Caco-2 (cell line): ENCODE data around the gene FAM107B. TPM values are rescaled to one million over a fixed set of nuclear protein-coding genes. Genes with fewer than 3 reads are reported as not detected.

ENCODE experiments used
- BruUV-seq: library from RNA; stranded (reverse); fragments of 400-500 nt; replicated peaks from 2 replicates; lab custom pipeline; 2021; lab: Mats Ljungman, UMichigan
- CTCF ChIA-PET: fragments of 300-600 bp; sonication (Branson Sonifier 250); formaldehyde crosslinking; loops from one replicate; lab custom pipeline; 2022; ENCODE audit warnings: antibody characterized with exemption; lab: Charles Lee
- POLR2A ChIA-PET: fragments of 300-600 bp; sonication (Branson Sonifier 250); formaldehyde crosslinking; loops from one replicate; lab custom pipeline; 2022; ENCODE audit warnings: antibody characterized with exemption; lab: Charles Lee
- DNase-seq, 2 experiments: peaks; one replicate each; pipeline versions ENCODE4 v3.0.0 to v3.0.0-alpha.2; 2020 to 2022
- H3K27me3 ChIP-seq: replicated peaks from 2 replicates; pipeline ENCODE4 v1.6.0; 2011; ENCODE audit warnings: low read length; ENCODE audit not compliant: control insufficient read depth, insufficient read depth
- H3K36me3 ChIP-seq: 2 replicates; pipeline ENCODE4 v1.5.1; 2011; ENCODE audit warnings: low read length; ENCODE audit not compliant: control insufficient read depth, insufficient read depth
- H3K4me1 ChIP-seq: fragments of 250-450 bp; sonication (Bioruptor Pico); 2 replicates; pipeline ENCODE4 v1.5.1; 2020; ENCODE audit warnings: mild to moderate bottlenecking
- H3K4me3 ChIP-seq: 2 replicates; pipeline ENCODE4 v1.5.1; 2011; ENCODE audit warnings: low read depth, mild to moderate bottlenecking, control low read depth, low read length
- H3K9me3 ChIP-seq: fragments of 250-450 bp; sonication (Bioruptor Pico); 2 replicates; pipeline ENCODE4 v1.5.1; 2020; ENCODE audit warnings: mild to moderate bottlenecking, moderate library complexity
- H3K27ac Mint-ChIP-seq: one replicate; pipeline ENCODE4 v1.8.0; 2022; ENCODE audit warnings: mixed read lengths; ENCODE audit not compliant: unreplicated experiment
- H3K27me3 Mint-ChIP-seq: one replicate; pipeline ENCODE4 v1.8.0; 2022; ENCODE audit warnings: mixed read lengths; ENCODE audit not compliant: insufficient read depth, unreplicated experiment
- H3K36me3 Mint-ChIP-seq: one replicate; pipeline ENCODE4 v1.8.0; 2022; ENCODE audit warnings: mild to moderate bottlenecking, mixed read lengths; ENCODE audit not compliant: insufficient read depth, unreplicated experiment
- H3K4me1 Mint-ChIP-seq: one replicate; pipeline ENCODE4 v1.8.0; 2022; ENCODE audit warnings: low read depth, mixed read lengths; ENCODE audit not compliant: unreplicated experiment
- H3K4me3 Mint-ChIP-seq: one replicate; pipeline ENCODE4 v1.8.0; 2022; ENCODE audit warnings: mild to moderate bottlenecking, moderate library complexity, mixed read lengths; ENCODE audit not compliant: unreplicated experiment
- H3K9me3 Mint-ChIP-seq: one replicate; pipeline ENCODE4 v1.8.0; 2022; ENCODE audit warnings: mixed read lengths; ENCODE audit not compliant: unreplicated experiment
- CTCF ChIP-seq, 2 experiments: fragments of 200-600 bp in 1 of 2; IDR thresholded peaks; 1 replicate in 1 of 2; 2 replicates in 1 of 2; pipeline versions ENCODE4 v1.5.1 to v1.8.0; 2011 to 2022; ENCODE audit warnings: antibody characterized with exemption in 1 of 2, control low read depth in 1 of 2, inconsistent platforms in 1 of 2, low read depth in 1 of 2, low read length in 1 of 2, mild to moderate bottlenecking in 1 of 2, moderate library complexity in 1 of 2; ENCODE audit not compliant: insufficient read depth in 1 of 2, severe bottlenecking in 1 of 2, unreplicated experiment in 1 of 2
- intact Hi-C: fragments of 100-400 bp; cut with micrococcal nuclease; formaldehyde crosslinking; loops from one replicate; pipeline ENCODE4 v1.10.0; 2022; ENCODE audit not compliant: unreplicated experiment
- total RNA-seq: library from RNA; stranded (reverse); gene quantifications from 2 replicates; pipeline ENCODE4 v1.2.3, GENCODE V29; 2022

Gene FAM107B
- total RNA-seq, 1 experiment from 2014 or later = 206 TPM

GRCh38 chr10:14613588-14613920 lies 161.1 kb downstream of the FAM107B start:
- BruUV-seq = no TSS peak
- H3K36me3 Mint-ChIP-seq = no peaks in the 10 kb centered on the region
- peak overlapping the region; percentile 24 for H3K27ac Mint-ChIP-seq
- H3K9me3 Mint-ChIP-seq = no peaks in the 10 kb centered on the region
- intact Hi-C loops = no loop called here
- H3K4me3 Mint-ChIP-seq = no peak overlapping the region
- CTCF ChIA-PET = no interaction called here
- Histone ChIP-seq H3K4me1 (peaks cover 32% of the 10 kb centered on the region), H3K9me3 (no peaks in the 10 kb centered on the region), H3K4me3 (no peak overlapping the region), H3K27me3 (no peaks in the 10 kb centered on the region), H3K36me3 (no peaks in the 10 kb centered on the region)
- H3K4me1 Mint-ChIP-seq = peaks cover 44% of the 10 kb centered on the region
- DNase-seq = no peak
- POLR2A ChIA-PET = no interaction called here
- no peak for TF ChIP-seq CTCF (IDR thresholded peaks at IDR 0.05; ENCODE audit: insufficient read depth in 1 of 2, low read depth in 1 of 2, low read length in 1 of 2, severe bottlenecking in 1 of 2, unreplicated experiment in 1 of 2)
- no peaks in the 10 kb centered on the region for H3K27me3 Mint-ChIP-seq

- POLR2A ChIA-PET = interaction anchor here (1.7 kb wide), 1 partner anchor 225 kb away, joined by 9 read pairs; the partner anchor contains the start of genes CDNF, HSPA14 and MSANTD7
- Histone ChIP-seq H3K4me1 (peaks cover 37% of the 10 kb centered on the region), H3K36me3 (no peaks in the 10 kb centered on the region), H3K9me3 (no peaks in the 10 kb centered on the region), H3K27me3 (no peaks in the 10 kb centered on the region), H3K4me3 (no peak overlapping the region)
- H3K36me3 Mint-ChIP-seq = no peaks in the 10 kb centered on the region
- intact Hi-C loops = no loop called here
- no peak overlapping the region for H3K4me3 Mint-ChIP-seq
- BruUV-seq = no TSS peak
- H3K4me1 Mint-ChIP-seq = peaks cover 45% of the 10 kb centered on the region
- CTCF ChIA-PET = interaction anchor here (0.9 to 1.3 kb wide), 2 partner anchors 49 to 225 kb away, joined by 3 read pairs; partner anchors contain the start of genes CDNF, HSPA14 and MSANTD7
- peak overlapping the region; percentile 24 for H3K27ac Mint-ChIP-seq
- no peak for TF ChIP-seq CTCF (IDR thresholded peaks at IDR 0.05; ENCODE audit: insufficient read depth in 1 of 2, low read depth in 1 of 2, low read length in 1 of 2, severe bottlenecking in 1 of 2, unreplicated experiment in 1 of 2)
- no peaks in the 10 kb centered on the region for H3K27me3 Mint-ChIP-seq
- no peak for DNase-seq
- H3K9me3 Mint-ChIP-seq = no peaks in the 10 kb centered on the region
Measured at GRCh38 chr10:14612873-14613587, 161.7 kb downstream of the FAM107B start.

GRCh38 chr10:14611968-14612693 lies 162.6 kb downstream of the FAM107B start:
- Mint-ChIP-seq H3K36me3 (no peaks in the 10 kb centered on the region), H3K4me1 (peaks cover 36% of the 10 kb centered on the region), H3K27me3 (no peaks in the 10 kb centered on the region), H3K9me3 (no peaks in the 10 kb centered on the region), H3K27ac (peak overlapping the region; percentile 51), H3K4me3 (peak overlapping the region; percentile 5)
- DNase-seq = peak in 1 of 2 experiments; percentile 34
- H3K9me3 ChIP-seq = no peaks in the 10 kb centered on the region
- no peak overlapping the region for H3K4me3 ChIP-seq
- no peak for TF ChIP-seq CTCF (IDR thresholded peaks at IDR 0.05; ENCODE audit: insufficient read depth in 1 of 2, low read depth in 1 of 2, low read length in 1 of 2, severe bottlenecking in 1 of 2, unreplicated experiment in 1 of 2)
- intact Hi-C loops = no loop called here
- BruUV-seq = no TSS peak
- no peaks in the 10 kb centered on the region for H3K27me3 ChIP-seq
- POLR2A ChIA-PET = interaction anchor here (1.7 kb wide), 1 partner anchor 226 kb away, joined by 9 read pairs; the partner anchor contains the start of genes CDNF, HSPA14 and MSANTD7
- no peaks in the 10 kb centered on the region for H3K36me3 ChIP-seq
- CTCF ChIA-PET = interaction anchor here (0.6 to 1.3 kb wide), 6 partner anchors 10 to 753 kb away, joined by 3 to 6 read pairs (median 3); partner anchors contain the start of genes CDNF, HSPA14 and MSANTD7
- peaks cover 39% of the 10 kb centered on the region for H3K4me1 ChIP-seq
